Stimulated activated CD4-positive, alpha-beta T cell treated with anti-CD3 and anti-CD28 coated beads, TNF-alpha, amount 100 ng/mL, for 1 hour (primary cell): ENCODE data around the gene ZNF292.
"Not testable (repeated sequence)": the region's sequence is repeated elsewhere in the genome, so short reads cannot be mapped to it uniquely, and the experiment has no call there.

Experiments used
- DNase-seq, 3 donors: peaks; one replicate each; pipeline ENCODE4 v3.0.0-alpha.2; 2020; ENCODE audit warnings: low read depth in 3 of 3, low spot score in 1 of 3

ZNF292 gene

GRCh38 chr6:87274660-87275274 is 119.4 kb downstream of the ZNF292 start:
- DNase-seq: no peak

- no peak for DNase-seq
Measured at GRCh38 chr6:87276624-87277023, 121.3 kb downstream of the ZNF292 start.

- no peak for DNase-seq
Measured at GRCh38 chr6:87277123-87277522, 121.8 kb downstream of the ZNF292 start.

GRCh38 chr6:87279196-87279595 is 123.8 kb downstream of the ZNF292 start:
- no peak for DNase-seq

- no peak for DNase-seq
Measured at GRCh38 chr6:87281426-87281825, 126.1 kb downstream of the ZNF292 start.

- no peak for DNase-seq
Measured at GRCh38 chr6:87282743-87283142, 127.4 kb downstream of the ZNF292 start.

- no peak for DNase-seq
Measured at GRCh38 chr6:87283461-87283860, 128.1 kb downstream of the ZNF292 start.

GRCh38 chr6:87287251-87287650 is 131.9 kb downstream of the ZNF292 start:
- no peak for DNase-seq

- DNase-seq: no peak
Measured at GRCh38 chr6:87289571-87289970, 134.2 kb downstream of the ZNF292 start.

GRCh38 chr6:87291883-87292282 is 136.5 kb downstream of the ZNF292 start:
- DNase-seq: no peak

GRCh38 chr6:87293526-87293925 is 138.2 kb downstream of the ZNF292 start:
- no peak for DNase-seq

GRCh38 chr6:87297119-87297518 is 141.8 kb downstream of the ZNF292 start:
- no peak for DNase-seq

GRCh38 chr6:87301277-87301676 is 145.9 kb downstream of the ZNF292 start:
- DNase-seq: not testable (repeated sequence)

GRCh38 chr6:87308970-87309369 is 153.6 kb downstream of the ZNF292 start:
- DNase-seq: no peak

GRCh38 chr6:87312860-87313259 is 157.5 kb downstream of the ZNF292 start:
- no peak for DNase-seq
